ENCODE measurements around the gene IQSEC1. TPM values are rescaled to one million over a fixed set of nuclear protein-coding genes. Genes with fewer than 3 reads are reported as not detected.

IQSEC1 gene
- total and polyA plus RNA-seq, 9 of the 15 experiments (the other 6 are each of a cell fraction or from before 2014, with no cell fraction given): 0.56 to 39.0 (median 6.8) TPM

- no peak for TF ChIP-seq MGA (IDR thresholded peaks at IDR 0.05)
- TF ChIP-seq, protein P1, sequence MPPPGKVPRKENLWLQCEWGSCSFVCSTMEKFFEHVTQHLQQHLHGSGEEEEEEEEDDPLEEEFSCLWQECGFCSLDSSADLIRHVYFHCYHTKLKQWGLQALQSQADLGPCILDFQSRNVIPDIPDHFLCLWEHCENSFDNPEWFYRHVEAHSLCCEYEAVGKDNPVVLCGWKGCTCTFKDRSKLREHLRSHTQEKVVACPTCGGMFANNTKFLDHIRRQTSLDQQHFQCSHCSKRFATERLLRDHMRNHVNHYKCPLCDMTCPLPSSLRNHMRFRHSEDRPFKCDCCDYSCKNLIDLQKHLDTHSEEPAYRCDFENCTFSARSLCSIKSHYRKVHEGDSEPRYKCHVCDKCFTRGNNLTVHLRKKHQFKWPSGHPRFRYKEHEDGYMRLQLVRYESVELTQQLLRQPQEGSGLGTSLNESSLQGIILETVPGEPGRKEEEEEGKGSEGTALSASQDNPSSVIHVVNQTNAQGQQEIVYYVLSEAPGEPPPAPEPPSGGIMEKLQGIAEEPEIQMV (tag; conservative IDR thresholded peaks at IDR 0.05; ENCODE audit: low read depth): no peak
- TF ChIP-seq RCOR1 (IDR thresholded peaks at IDR 0.05; ENCODE audit: borderline replicate concordance in 1 of 2, low read depth in 2 of 2, low read length in 2 of 2): no peak
- no peak for TF ChIP-seq RNF2 (IDR thresholded peaks at IDR 0.05)
- TF ChIP-seq ARID4B (CRISPR knock-in tag; IDR thresholded peaks at IDR 0.05): no peak
- no peak for TF ChIP-seq ZNF766 (CRISPR knock-in tag; conservative IDR thresholded peaks at IDR 0.05)
- TF ChIP-seq CBFA2T3 (IDR thresholded peaks at IDR 0.05): no peak
- no peak for TF ChIP-seq RB1 (IDR thresholded peaks at IDR 0.05; ENCODE audit: low read depth)
Measured at GRCh38 chr3:12907729-12908128, 165.5 kb downstream of the IQSEC1 start (continued).
